Panc1 (cell line): ENCODE data around the gene COL6A5.

Experiments
- POLR2AphosphoS5 ChIP-seq: IDR thresholded peaks from 2 replicates; pipeline ENCODE4 v1.6.1; 2012; ENCODE audit warnings: mild to moderate bottlenecking, low read depth, low read length, moderate library complexity
- TF ChIP-seq, protein P1 (sequence below): fragments of 450-650 bp; IDR thresholded peaks from 2 replicates; pipeline ENCODE4 v1.5.1; 2017; ENCODE audit warnings: mild to moderate bottlenecking

DNA sequence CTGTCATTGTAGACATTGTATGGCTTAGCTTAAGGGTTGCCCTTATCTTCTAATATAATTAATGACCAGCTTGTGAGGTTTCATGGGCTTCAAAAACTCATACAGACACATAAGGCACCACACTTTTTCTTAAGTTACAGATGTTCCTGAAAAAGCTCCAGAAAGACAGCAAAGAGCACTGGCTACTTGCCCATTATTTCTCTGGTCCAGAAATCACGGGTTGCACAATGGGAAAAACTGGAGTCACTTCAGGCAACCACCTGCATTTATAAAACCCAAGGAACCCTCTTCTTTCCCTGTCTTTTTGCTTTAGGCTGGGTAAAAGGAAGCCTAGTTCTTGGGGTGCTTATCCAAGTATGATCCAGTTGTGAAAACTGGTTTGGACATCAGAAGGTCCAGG, 169.2 kb downstream of the COL6A5 start:
- TF ChIP-seq, protein P1, sequence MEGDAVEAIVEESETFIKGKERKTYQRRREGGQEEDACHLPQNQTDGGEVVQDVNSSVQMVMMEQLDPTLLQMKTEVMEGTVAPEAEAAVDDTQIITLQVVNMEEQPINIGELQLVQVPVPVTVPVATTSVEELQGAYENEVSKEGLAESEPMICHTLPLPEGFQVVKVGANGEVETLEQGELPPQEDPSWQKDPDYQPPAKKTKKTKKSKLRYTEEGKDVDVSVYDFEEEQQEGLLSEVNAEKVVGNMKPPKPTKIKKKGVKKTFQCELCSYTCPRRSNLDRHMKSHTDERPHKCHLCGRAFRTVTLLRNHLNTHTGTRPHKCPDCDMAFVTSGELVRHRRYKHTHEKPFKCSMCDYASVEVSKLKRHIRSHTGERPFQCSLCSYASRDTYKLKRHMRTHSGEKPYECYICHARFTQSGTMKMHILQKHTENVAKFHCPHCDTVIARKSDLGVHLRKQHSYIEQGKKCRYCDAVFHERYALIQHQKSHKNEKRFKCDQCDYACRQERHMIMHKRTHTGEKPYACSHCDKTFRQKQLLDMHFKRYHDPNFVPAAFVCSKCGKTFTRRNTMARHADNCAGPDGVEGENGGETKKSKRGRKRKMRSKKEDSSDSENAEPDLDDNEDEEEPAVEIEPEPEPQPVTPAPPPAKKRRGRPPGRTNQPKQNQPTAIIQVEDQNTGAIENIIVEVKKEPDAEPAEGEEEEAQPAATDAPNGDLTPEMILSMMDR: no peak
- TF ChIP-seq POLR2AphosphoS5: no peak
